Measurements from ENCODE around the gene NHLRC4. TPM values are rescaled to one million over a fixed set of nuclear protein-coding genes. Genes with fewer than 3 reads are reported as not detected.

The NHLRC4 gene
- total and polyA plus RNA-seq, 2 of the 8 experiments (the other 6 are each of a cell fraction or from before 2014, with no cell fraction given), result 0.60 to 0.76 TPM

- TF ChIP-seq CEBPB (IDR thresholded peaks at IDR 0.05; ENCODE audit: low read depth, low read length) (no peak), BCL11A (IDR thresholded peaks at IDR 0.05; ENCODE audit: low read depth in 2 of 2, low read length in 2 of 2) (no peak), GTF2F1 (IDR thresholded peaks at IDR 0.05; ENCODE audit: borderline replicate concordance, low read depth, low read length) (no peak), NRF1 (IDR thresholded peaks at IDR 0.05; ENCODE audit: low read depth, low read length) (no peak), POLR2AphosphoS5 (IDR thresholded peaks at IDR 0.05; ENCODE audit: low read depth, low read length) (no peak), NANOG (IDR thresholded peaks at IDR 0.05; ENCODE audit: insufficient read depth, low read depth, low read length, poor library complexity, severe bottlenecking) (no peak), RBBP5 (IDR thresholded peaks at IDR 0.05; ENCODE audit: borderline replicate concordance, low read depth, low read length) (no peak), CBX8 (IDR thresholded peaks at IDR 0.05; ENCODE audit: borderline replicate concordance, low read depth, low read length) (no peak), RFX5 (IDR thresholded peaks at IDR 0.05; ENCODE audit: borderline replicate concordance, low read depth, low read length) (no peak)
Observed at GRCh38 chr16:560701-561412, 5.9 kb upstream of the NHLRC4 start (continued).

All from H1 (cell line).